ENCODE data around the gene NR6A1. TPM values are rescaled to one million over a fixed set of nuclear protein-coding genes. Genes with fewer than 3 reads are reported as not detected.

The NR6A1 gene
- total RNA-seq, 2 donors from 2014 or later = 0.98 to 1.2 TPM

DNA sequence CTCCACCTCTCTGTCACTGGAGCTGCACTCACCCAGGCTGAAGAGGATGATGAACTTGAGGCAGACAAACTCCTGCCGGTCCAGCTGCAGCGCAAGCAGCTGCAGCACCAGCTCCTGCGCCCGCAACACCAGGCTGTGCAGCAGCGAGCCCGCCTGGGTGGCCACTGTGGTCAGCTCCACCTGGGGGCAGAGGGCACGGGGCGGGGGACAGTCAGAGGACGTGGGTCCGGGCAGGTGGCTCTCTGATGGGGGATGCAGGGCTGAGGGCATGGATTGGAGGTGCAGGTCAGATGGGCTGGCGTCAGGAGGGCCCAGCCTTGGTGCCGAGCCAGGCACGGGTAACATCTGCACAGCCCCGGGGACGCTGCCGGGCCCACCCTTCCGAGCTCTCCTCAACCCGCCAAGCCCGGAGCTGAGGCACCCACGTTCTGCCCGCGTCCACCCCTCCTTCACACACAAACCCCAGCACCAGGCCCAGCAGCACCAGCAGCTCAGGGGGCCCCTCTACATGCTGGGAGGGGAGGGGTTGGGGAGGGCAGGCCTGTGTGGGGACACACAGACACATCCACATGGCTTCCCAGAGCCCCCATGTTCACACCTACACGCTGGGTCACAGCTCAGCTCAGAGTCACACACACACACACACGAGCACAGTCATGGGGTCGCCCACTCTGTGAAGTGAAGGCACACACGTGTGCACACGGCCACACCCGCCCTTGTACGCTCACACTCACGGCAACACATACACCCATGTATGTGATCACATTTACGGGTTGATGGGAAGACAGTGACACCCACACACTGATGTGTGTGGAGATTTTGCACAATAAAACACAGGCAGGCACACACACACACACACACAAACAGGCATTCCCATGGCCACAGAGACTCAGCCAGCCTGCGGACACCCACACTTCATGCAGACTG, 279.8 kb downstream of the NR6A1 start:
- Mint-ChIP-seq H3K36me3 (ENCODE audit: low read depth) (no peaks in the 10 kb centered on the region), H3K4me3 (no peak overlapping the region), H3K27me3 (peaks cover 13% of the 10 kb centered on the region), H3K9me3 (no peaks in the 10 kb centered on the region), H3K27ac (no peak overlapping the region), H3K4me1 (peaks cover 6% of the 10 kb centered on the region)
- no peak for ATAC-seq (replicated peaks)

DNA sequence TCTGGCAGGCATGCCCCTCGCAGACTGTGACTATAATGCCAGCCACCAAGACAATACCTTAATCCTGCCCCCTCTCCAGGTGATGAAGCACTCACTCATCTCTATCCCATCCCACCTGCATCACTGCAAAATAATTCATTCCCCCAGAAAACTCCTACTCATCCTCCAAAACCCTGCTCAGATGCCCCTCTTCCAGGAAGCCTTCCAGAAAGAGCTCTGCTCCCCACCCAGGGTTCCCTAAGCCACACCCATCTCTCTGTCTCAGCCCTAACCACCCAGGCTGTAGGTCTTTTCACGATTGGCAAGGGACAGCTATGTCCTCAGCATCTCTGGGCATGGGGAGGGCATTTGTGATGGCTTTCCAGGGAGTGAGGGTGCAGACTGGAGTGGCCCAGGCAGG, 281.1 kb downstream of the NR6A1 start:
- no peak overlapping the region for H3K4me3 Mint-ChIP-seq
- no peaks in the 10 kb centered on the region for H3K4me1 Mint-ChIP-seq
- no peaks in the 10 kb centered on the region for H3K36me3 Mint-ChIP-seq (ENCODE audit: low read depth)
- no peaks in the 10 kb centered on the region for H3K9me3 Mint-ChIP-seq
- H3K27ac Mint-ChIP-seq = no peak overlapping the region
- no peak for ATAC-seq (replicated peaks)
- peaks cover 16% of the 10 kb centered on the region for H3K27me3 Mint-ChIP-seq

DNA sequence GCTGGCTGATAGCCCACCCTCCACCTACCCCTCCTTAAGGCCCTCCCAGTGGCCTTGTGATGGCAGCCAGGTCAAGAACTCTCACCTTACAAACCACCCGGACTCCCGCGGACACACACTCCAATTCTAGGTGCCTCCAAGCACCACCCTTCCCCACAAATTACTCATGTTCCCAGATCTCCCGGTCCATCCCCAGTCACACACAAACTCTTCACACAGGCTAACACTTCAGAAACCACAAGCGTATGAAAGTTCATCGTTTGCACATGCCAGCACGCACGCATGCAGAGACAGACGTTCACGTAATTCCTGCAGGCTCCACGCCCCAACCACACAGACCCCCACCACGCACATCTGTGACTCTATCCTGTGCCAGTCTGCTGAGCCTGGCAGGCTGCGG, 281.9 kb downstream of the NR6A1 start:
- peaks cover 16% of the 10 kb centered on the region for H3K27me3 Mint-ChIP-seq
- no peak for ATAC-seq (replicated peaks)
- H3K36me3 Mint-ChIP-seq (ENCODE audit: low read depth) = no peaks in the 10 kb centered on the region
- no peaks in the 10 kb centered on the region for H3K4me1 Mint-ChIP-seq
- no peaks in the 10 kb centered on the region for H3K9me3 Mint-ChIP-seq
- H3K4me3 Mint-ChIP-seq = no peak overlapping the region
- no peak overlapping the region for H3K27ac Mint-ChIP-seq

DNA sequence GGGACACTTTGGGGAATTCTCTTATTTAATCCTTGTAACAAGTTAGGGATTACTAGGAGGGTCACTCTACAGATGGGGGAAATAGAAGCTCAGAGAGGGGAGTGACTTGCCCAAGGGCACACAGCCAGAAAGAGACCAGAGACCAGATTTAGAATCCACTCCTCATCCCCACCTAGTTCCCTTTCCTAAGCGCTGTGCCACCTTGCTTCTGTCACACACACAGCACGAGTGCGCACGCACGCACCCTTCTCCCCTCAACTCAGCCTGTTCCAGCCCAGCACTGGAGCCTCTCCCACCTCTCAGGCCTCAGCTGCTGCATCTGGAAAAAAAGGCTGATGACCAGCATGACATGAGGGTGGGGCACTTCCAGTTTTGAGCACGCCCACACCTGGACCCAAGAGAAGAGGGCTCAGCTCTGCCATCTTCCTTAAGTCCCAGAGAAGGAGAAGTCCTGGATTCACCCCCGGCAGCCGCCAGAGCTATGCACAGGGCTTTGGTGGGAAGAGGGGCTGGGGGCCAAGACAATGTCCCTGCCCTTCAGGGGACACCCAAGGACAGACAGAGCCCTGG, 282.4 kb downstream of the NR6A1 start:
- no peak for ATAC-seq (replicated peaks)
- peaks cover 16% of the 10 kb centered on the region for H3K27me3 Mint-ChIP-seq
- H3K4me3 Mint-ChIP-seq = no peak overlapping the region
- no peaks in the 10 kb centered on the region for H3K4me1 Mint-ChIP-seq
- H3K9me3 Mint-ChIP-seq = no peaks in the 10 kb centered on the region
- H3K27ac Mint-ChIP-seq = no peak overlapping the region
- H3K36me3 Mint-ChIP-seq (ENCODE audit: low read depth) = no peaks in the 10 kb centered on the region

DNA sequence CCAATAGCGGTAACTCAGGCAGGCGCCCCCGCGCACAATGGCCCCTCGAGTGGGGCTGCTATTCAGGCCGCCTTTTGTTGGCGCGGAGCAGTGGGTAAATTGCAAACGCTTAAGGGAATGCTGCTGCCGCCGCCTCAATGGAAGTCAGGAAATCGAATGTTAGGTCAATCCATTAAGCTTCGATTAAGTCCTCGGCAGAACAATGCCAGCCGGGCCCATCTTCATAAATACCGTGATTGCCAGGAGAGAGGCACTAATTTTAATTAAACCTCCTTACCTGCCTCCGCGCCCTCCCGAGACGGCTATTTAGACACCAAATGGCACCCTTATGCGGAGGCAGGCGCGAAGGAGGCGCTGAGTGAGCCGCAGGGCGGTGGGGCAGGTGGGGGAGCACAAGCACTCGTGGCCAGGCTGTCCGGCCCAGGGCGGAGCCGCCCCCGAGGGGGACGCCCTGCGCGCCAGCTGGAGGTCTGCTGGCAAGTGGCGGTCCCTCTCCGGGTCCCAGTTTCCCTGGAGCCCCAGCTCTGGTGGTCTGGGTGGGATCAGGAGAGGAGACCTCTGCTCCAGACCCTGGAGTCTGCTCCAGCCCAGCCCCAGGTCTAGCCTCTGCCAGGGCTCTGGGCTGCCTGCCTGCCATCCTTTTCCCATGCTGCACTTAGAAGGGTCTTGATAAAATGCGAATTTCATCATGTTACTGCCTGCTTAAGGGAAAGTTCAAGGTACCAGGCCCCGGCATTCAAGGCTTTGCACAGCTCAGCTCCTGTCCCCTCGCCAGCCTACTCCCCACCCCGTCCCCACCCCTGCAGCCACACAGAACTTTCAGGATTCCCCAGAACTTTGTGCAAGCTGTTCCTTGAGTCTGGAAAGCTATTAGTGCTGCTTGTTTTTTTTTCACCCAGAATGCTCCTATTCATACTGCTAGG, 283.6 kb downstream of the NR6A1 start:
- Mint-ChIP-seq H3K9me3 (no peaks in the 10 kb centered on the region), H3K4me3 (no peak overlapping the region), H3K27me3 (peaks cover 16% of the 10 kb centered on the region), H3K4me1 (no peaks in the 10 kb centered on the region), H3K36me3 (ENCODE audit: low read depth) (no peaks in the 10 kb centered on the region), H3K27ac (no peak overlapping the region)
- ATAC-seq (replicated peaks) = no peak

DNA sequence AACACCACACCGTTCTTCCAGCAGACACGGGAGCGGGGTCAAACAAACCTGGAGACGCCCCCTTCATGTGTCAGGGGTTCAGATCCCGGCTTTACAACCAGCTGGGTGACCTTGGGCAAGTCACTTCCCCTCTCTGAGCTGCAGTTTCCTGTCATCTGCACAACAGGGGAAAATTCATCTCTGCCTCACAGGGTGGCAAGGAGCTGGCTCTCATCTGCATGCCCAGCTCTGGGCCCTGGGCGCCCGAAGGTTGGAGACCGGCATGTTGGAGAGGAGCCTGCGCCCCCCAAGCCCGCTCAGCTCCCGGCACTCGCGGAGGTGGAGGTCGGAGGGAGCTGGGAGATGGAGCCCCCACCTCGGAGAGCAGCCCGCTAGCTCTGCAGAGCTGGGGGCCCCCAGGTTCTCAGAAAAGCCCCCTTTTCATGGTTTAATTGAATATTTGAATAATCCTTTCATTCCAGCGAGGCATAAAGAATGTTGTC, 284.3 kb downstream of the NR6A1 start:
- Mint-ChIP-seq H3K4me1 (no peaks in the 10 kb centered on the region), H3K4me3 (no peak overlapping the region), H3K36me3 (ENCODE audit: low read depth) (no peaks in the 10 kb centered on the region), H3K27ac (no peak overlapping the region), H3K27me3 (peaks cover 16% of the 10 kb centered on the region), H3K9me3 (no peaks in the 10 kb centered on the region)
- no peak for ATAC-seq (replicated peaks)

DNA sequence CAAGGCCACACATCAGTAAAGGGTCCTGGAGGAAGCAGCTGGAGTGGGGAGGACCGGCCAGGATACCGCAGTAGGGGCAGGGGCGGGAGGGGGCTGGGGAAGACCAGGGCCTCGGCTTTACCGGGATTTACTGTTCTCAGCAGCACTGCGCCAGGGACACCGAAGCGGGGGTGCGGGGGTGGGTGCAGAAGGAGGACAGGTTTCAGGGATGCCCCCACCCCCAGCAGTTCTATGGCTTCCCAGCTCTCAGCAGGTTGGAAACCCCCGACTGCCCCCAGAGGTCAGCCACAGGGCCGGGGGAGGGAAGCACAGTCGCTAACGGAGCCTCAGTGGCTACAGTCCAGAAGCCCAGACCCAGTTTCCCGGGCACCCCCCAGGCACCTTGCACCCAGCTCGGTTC, 285.2 kb downstream of the NR6A1 start:
- H3K27ac Mint-ChIP-seq = no peak overlapping the region
- H3K4me1 Mint-ChIP-seq = no peaks in the 10 kb centered on the region
- H3K36me3 Mint-ChIP-seq (ENCODE audit: low read depth) = no peaks in the 10 kb centered on the region
- ATAC-seq (replicated peaks) = no peak
- no peaks in the 10 kb centered on the region for H3K9me3 Mint-ChIP-seq
- no peak overlapping the region for H3K4me3 Mint-ChIP-seq
- H3K27me3 Mint-ChIP-seq = peaks cover 16% of the 10 kb centered on the region

DNA sequence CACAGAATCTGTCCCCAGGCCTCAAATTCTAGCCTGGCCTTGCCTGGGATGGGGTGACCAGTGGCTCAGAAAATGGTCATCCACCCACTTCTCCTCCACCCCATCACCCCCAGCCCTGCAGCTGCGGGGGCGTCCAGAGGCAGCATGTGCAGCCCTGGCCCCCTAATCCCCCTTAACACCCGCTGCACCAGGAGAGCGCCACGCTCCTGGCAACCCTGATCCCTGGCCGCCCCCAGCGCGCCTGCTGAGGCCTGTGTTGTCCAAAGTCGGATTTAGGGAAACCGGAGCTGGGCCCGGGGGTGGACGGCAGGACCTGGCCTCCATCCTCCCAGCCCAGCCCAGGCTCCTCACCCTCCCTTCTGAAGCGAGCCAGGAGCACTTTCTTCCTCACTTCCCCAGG, 285.9 kb downstream of the NR6A1 start:
- H3K9me3 Mint-ChIP-seq = no peaks in the 10 kb centered on the region
- H3K27ac Mint-ChIP-seq = no peak overlapping the region
- no peak overlapping the region for H3K4me3 Mint-ChIP-seq
- ATAC-seq (replicated peaks) = no peak
- peaks cover 16% of the 10 kb centered on the region for H3K27me3 Mint-ChIP-seq
- no peaks in the 10 kb centered on the region for H3K4me1 Mint-ChIP-seq
- no peaks in the 10 kb centered on the region for H3K36me3 Mint-ChIP-seq (ENCODE audit: low read depth)

DNA sequence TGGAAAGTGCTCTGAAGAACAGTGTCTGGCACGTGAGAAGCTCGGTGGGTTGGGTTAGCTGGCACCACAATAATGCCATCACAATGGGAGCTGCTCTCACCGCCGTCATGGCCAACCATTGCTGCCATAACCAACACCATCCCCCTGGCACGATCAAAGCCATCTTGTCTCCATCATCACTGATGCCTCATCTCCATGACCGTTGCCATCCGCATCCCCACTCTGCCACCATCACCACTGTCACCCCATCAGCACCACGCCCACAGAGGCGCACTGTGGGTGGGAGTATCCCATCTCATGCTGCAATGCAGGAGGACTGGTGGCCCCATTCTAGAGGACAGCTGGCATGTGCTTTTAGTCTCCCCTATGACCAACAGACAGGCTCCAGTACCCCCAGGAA, 287.6 kb downstream of the NR6A1 start:
- H3K4me3 Mint-ChIP-seq = no peak overlapping the region
- H3K9me3 Mint-ChIP-seq = no peaks in the 10 kb centered on the region
- no peaks in the 10 kb centered on the region for H3K4me1 Mint-ChIP-seq
- no peak overlapping the region for H3K27ac Mint-ChIP-seq
- H3K36me3 Mint-ChIP-seq (ENCODE audit: low read depth) = no peaks in the 10 kb centered on the region
- ATAC-seq (replicated peaks) = no peak
- peaks cover 13% of the 10 kb centered on the region for H3K27me3 Mint-ChIP-seq

DNA sequence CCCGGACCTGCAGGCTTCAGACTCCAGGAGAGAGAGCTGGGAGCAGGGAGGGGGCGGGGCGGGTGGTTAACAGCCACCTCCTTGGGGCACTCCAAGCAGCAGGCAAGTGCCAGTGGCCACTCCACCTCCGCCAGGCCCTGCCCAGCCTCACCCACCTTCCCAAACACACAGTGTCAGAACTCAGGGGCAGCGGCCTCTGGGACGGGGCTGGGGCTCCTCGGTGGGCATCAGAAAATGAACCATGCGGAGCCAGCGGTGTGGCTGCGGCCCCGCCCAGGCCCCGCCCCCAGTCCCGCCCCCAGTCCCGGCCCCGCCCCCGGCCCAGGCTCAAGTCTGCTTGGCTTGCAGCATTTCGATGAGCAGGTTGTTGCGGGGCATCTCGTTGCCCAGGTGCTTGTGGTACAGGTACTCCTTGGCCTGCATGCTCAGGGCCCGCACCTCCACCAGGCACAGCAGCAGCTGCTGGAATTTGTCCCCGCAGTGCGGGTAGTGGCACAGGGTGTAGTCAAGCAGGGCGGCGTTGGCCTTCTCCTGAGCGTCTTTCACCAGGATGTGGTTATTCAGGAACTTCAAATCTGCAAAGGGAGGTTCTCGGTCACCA, 288.6 kb downstream of the NR6A1 start:
- Mint-ChIP-seq H3K27me3 (peaks cover 13% of the 10 kb centered on the region), H3K4me3 (no peak overlapping the region), H3K4me1 (no peaks in the 10 kb centered on the region), H3K9me3 (no peaks in the 10 kb centered on the region), H3K36me3 (ENCODE audit: low read depth) (no peaks in the 10 kb centered on the region), H3K27ac (no peak overlapping the region)
- ATAC-seq (replicated peaks) = no peak

DNA sequence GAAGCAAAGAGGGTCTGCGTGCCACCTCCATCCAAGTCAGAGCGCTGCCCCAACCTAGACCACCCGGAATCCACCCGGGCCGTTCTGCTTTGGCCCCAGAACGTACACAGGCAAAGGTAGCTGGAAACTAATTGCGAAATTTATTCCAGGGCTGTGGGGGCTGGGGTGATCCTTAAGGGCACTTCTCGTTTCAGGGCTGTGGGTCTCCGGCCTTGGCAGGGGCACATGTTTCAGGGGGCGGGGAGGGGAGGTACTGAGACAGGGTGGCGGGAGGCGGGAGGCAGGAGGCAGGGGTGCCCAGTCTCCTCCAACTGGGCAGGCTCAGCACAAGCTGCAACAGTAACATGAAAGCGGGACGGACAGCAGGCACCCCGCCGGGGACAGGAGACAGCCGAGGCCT, 290.0 kb downstream of the NR6A1 start:
- H3K4me3 Mint-ChIP-seq = no peak overlapping the region
- ATAC-seq (replicated peaks) = no peak
- no peaks in the 10 kb centered on the region for H3K4me1 Mint-ChIP-seq
- peaks cover 13% of the 10 kb centered on the region for H3K27me3 Mint-ChIP-seq
- no peaks in the 10 kb centered on the region for H3K9me3 Mint-ChIP-seq
- no peaks in the 10 kb centered on the region for H3K36me3 Mint-ChIP-seq (ENCODE audit: low read depth)
- no peak overlapping the region for H3K27ac Mint-ChIP-seq

DNA sequence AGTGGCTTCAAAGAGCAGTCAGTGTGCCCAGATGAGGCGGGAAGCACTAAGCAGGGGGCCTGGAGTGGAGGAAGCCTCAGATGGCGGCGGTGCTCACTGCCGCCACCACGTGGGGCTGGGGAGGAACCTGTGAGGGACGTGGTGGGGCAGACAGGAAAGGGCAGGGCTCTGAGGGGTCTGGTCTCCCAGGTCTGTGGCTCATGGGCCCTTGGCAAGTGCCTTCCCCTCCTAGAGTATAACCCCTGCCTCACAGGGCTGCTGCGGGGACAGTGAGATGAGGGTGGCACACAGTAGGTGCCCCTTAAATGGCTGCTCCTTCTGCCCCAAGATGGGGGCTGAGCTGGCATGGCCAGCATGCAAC, 290.5 kb downstream of the NR6A1 start:
- Mint-ChIP-seq H3K36me3 (ENCODE audit: low read depth) (no peaks in the 10 kb centered on the region), H3K27me3 (peaks cover 12% of the 10 kb centered on the region), H3K27ac (no peak overlapping the region), H3K9me3 (no peaks in the 10 kb centered on the region), H3K4me3 (no peak overlapping the region), H3K4me1 (no peaks in the 10 kb centered on the region)
- ATAC-seq (replicated peaks) = no peak

DNA sequence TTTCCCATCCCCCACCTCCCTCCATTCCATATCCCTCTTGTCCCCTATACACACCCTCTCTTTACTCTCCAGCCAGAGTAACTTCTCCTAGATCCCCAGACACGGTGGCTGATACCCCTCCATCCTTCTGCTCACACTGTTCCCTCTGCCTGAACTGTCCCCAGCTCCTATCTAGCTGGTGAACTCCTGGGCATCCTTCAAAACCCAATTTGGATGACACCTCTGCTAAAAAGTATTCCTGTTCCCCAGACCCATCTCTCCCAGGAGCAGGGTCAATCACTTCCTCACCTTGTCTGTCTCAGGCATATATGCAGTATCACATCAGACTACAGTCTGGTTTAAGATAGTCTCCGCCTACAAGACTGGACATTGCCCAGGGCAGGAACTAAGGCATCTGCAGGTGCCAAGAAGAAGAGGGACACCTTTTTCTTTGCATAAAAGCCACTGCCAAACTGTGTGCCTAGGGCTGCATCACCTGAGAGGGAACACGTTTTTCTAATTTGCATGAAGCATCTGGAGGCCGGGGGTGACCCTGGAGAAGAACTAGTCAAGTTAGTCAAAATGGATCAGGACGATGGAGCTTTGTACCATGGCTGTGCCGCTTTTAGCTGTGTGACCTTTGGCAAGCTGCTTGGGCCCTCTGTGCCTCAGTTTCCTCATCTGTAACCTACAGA, 291.0 kb downstream of the NR6A1 start:
- ATAC-seq (replicated peaks) = no peak
- Mint-ChIP-seq H3K4me3 (no peak overlapping the region), H3K9me3 (no peaks in the 10 kb centered on the region), H3K36me3 (ENCODE audit: low read depth) (no peaks in the 10 kb centered on the region), H3K27me3 (peaks cover 10% of the 10 kb centered on the region), H3K27ac (no peak overlapping the region), H3K4me1 (no peaks in the 10 kb centered on the region)

DNA sequence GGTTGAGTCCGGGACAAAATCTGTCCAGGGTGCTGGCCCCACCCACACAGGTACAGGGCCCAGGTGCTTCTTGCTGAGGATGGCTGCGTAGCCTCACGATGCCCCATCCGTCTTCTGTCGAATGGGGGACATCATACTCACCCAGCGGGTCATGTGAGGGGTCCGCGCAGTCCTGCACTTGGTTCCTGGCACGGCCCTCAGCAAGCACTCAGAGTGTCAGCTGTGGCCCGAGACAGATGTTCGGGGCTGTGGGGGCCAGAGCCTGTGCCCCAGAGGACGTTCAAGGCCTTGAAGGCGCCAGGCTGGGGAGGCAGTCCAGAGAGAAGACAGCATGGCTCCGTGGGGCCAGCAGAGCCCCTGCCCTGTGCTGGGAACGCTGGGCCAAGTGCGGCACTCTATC, 291.7 kb downstream of the NR6A1 start:
- Mint-ChIP-seq H3K4me1 (no peaks in the 10 kb centered on the region), H3K27ac (no peak overlapping the region), H3K9me3 (no peaks in the 10 kb centered on the region), H3K27me3 (peaks cover 10% of the 10 kb centered on the region), H3K4me3 (no peak overlapping the region), H3K36me3 (ENCODE audit: low read depth) (no peaks in the 10 kb centered on the region)
- ATAC-seq (replicated peaks) = no peak
